DMS114 treated with DMSO at 0.1 percent for 48 hours (cell line): Measurements from ENCODE around the gene ATXN7L3.
A peak's percentile ranks its signal among the peaks of the same experiment; 100 is the strongest.
"Not testable (repeated sequence)": the region's sequence is repeated elsewhere in the genome, so short reads cannot be mapped to it uniquely, and the experiment has no call there.

ENCODE experiments used
- DNase-seq: peaks from one replicate; lab custom pipeline; 2025; ENCODE audit not compliant: unreplicated experiment; lab: John Stamatoyannopoulos, UW

Gene ATXN7L3

GRCh38 chr17:44199553-44200477 is at the start of gene ATXN7L3:
TSS of gene ATXN7L3 (minus strand) at chr17:44199884. CDS start at chr17:44198070, 1,814 bp downstream.
- DNase-seq: peak; percentile 84

- no peak for DNase-seq
These were observed 48.4 kb upstream of the ATXN7L3 start for GRCh38 chr17:44247876-44248736.

GRCh38 chr17:44247440-44247841 is 47.8 kb upstream of the ATXN7L3 start:
- no peak for DNase-seq

- no peak for DNase-seq
These were observed 41.5 kb upstream of the ATXN7L3 start for GRCh38 chr17:44241106-44241624.

- not testable (repeated sequence) for DNase-seq
These were observed 38.2 kb upstream of the ATXN7L3 start for GRCh38 chr17:44237886-44238285.

- DNase-seq: no peak
These were observed 36.8 kb upstream of the ATXN7L3 start for GRCh38 chr17:44236444-44236991.

GRCh38 chr17:44235583-44235936 is 35.9 kb upstream of the ATXN7L3 start:
- no peak for DNase-seq

- no peak for DNase-seq
These were observed 33.9 kb upstream of the ATXN7L3 start for GRCh38 chr17:44233582-44233981.

GRCh38 chr17:44232061-44232460 is 32.4 kb upstream of the ATXN7L3 start:
- DNase-seq: no peak

GRCh38 chr17:44230140-44230539 is 30.5 kb upstream of the ATXN7L3 start:
- no peak for DNase-seq

GRCh38 chr17:44229090-44229489 is 29.4 kb upstream of the ATXN7L3 start:
- DNase-seq: no peak

- DNase-seq: no peak
These were observed 23.9 kb upstream of the ATXN7L3 start for GRCh38 chr17:44223541-44224071.

GRCh38 chr17:44222112-44222869 is 22.6 kb upstream of the ATXN7L3 start:
- DNase-seq: peak; percentile 83

- no peak for DNase-seq
These were observed 22.1 kb upstream of the ATXN7L3 start for GRCh38 chr17:44221862-44222111.

GRCh38 chr17:44221084-44221861 is 21.6 kb upstream of the ATXN7L3 start:
- peak; percentile 60 for DNase-seq

- DNase-seq: no peak
These were observed 20.8 kb upstream of the ATXN7L3 start for GRCh38 chr17:44220213-44221083.

- DNase-seq: peak; percentile 15
These were observed 20.0 kb upstream of the ATXN7L3 start, which contains the start of gene UBTF for GRCh38 chr17:44219616-44220212. TSS of gene UBTF (minus strand) at chr17:44219675. CDS start at chr17:44218229, 1,446 bp downstream.

GRCh38 chr17:44219108-44219615 is 19.5 kb upstream of the ATXN7L3 start:
- peak; percentile 12 for DNase-seq
